H1 (cell line): ENCODE data around the gene CERS3. TPM values are rescaled to one million over a fixed set of nuclear protein-coding genes. Genes with fewer than 3 reads are reported as not detected.

Source experiments
- JUN ChIP-seq: IDR thresholded peaks from 2 replicates; pipeline ENCODE4 v1.6.1; 2011; ENCODE audit warnings: low read depth, mild to moderate bottlenecking, improper control_type of control experiment, low read length
- POU5F1 ChIP-seq: IDR thresholded peaks from 2 replicates; pipeline ENCODE4 v1.6.1; 2011; ENCODE audit warnings: low read depth, mild to moderate bottlenecking, low read length, moderate library complexity
- polyA plus RNA-seq, 7 experiments: library from polyadenylated mRNA; depleted of rRNA in 3 of 7; stranded (reverse) in 5 of 7; unstranded in 2 of 7; fragments of >200 nt in 5 of 7; fragments of 200-250 nt in 2 of 7; gene quantifications; 1 replicate in 5 of 7; 2 replicates in 1 of 7; 4 replicates in 1 of 7; pipeline versions ENCODE4 v1.2.1 to v1.2.3, GENCODE V29; 2011 to 2013; ENCODE audit warnings: missing spikeins in 2 of 7, mixed read lengths in 2 of 7
- total RNA-seq: library from RNA; stranded (reverse); fragmentation: NEBNext Ultra II Directional; extraction: Animal tissue kit (Norgen Biotek cat#: 25700); gene quantifications from 2 replicates; pipeline ENCODE4 v1.2.1, GENCODE V29; 2021

The CERS3 gene
- total and polyA plus RNA-seq, 2 of the 8 experiments (the other 6 are each of a cell fraction or from before 2014, with no cell fraction given): 0.62 TPM; not detected in 1

DNA sequence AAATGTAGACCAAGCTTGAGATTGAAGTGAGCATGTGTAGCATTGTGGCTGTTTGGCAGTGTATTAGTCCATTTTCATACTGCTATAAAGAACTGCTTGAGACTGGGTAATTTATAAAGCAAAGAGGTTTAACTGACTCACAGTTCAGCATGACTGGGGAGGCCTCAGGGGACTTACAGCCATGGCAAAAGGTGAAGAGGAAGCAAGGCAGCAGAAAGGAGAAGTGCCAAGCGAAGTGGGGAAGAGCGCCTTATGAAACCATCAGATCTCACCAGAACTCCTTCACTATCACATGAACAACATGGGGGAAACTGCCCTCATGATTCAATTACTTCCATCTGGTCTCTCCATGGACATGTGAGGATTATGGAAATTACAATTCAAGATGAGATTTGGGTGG lies 8.6 kb upstream of the CERS3 start (continued):
- TF ChIP-seq JUN (no peak), POU5F1 (no peak)
